ENCODE measurements around the gene KIAA1549. TPM values are rescaled to one million over a fixed set of nuclear protein-coding genes. Genes with fewer than 3 reads are reported as not detected.

The KIAA1549 gene
- total and polyA plus RNA-seq, 4 donors = 0.13 to 0.89 (median 0.42) TPM

- no peak for TF ChIP-seq HNF4G (IDR thresholded peaks at IDR 0.05)
- TF ChIP-seq CTCF (IDR thresholded peaks at IDR 0.05; ENCODE audit: low read depth, low read length, missing input control) = no peak
- no peak for TF ChIP-seq HNF4A (conservative IDR thresholded peaks at IDR 0.05)
- TF ChIP-seq NR2F2 (IDR thresholded peaks at IDR 0.05) = no peak
- no peak for TF ChIP-seq YY1 (IDR thresholded peaks at IDR 0.05)
- TF ChIP-seq ZBTB33 (IDR thresholded peaks at IDR 0.05) = no peak
- no peak for TF ChIP-seq JUND (IDR thresholded peaks at IDR 0.05)
- TF ChIP-seq RXRA (IDR thresholded peaks at IDR 0.05) = no peak
- no peak for TF ChIP-seq SP1 (IDR thresholded peaks at IDR 0.05)
- TF ChIP-seq MAX (IDR thresholded peaks at IDR 0.05) = no peak
- no peak for TF ChIP-seq GABPA (IDR thresholded peaks at IDR 0.05 in 1 of 2, conservative IDR thresholded peaks at IDR 0.05 in 1 of 2)
- no peak for TF ChIP-seq RAD21 (IDR thresholded peaks at IDR 0.05)
- TF ChIP-seq FOXA2 (IDR thresholded peaks at IDR 0.05) = no peak
- H3K9ac ChIP-seq (ENCODE audit: low read depth in 1 of 2, low read length in 2 of 2) = no peak overlapping the region
- H3K4me3 ChIP-seq (ENCODE audit: low read depth in 1 of 3, low read length in 3 of 3) = no peak overlapping the region
- no peaks in the 10 kb centered on the region for H3K27me3 ChIP-seq (ENCODE audit: control insufficient read depth in 4 of 4, insufficient read depth in 4 of 4, low read length in 3 of 4)
- H3K36me3 ChIP-seq (ENCODE audit: control insufficient read depth in 4 of 4, insufficient read depth in 3 of 4, low read depth in 1 of 4, low read length in 3 of 4) = no peaks in the 10 kb centered on the region
- WGBS = 69% methylated on average over 5 of the region's 5 CpGs
- no peaks in the 10 kb centered on the region for H3K9me3 ChIP-seq (ENCODE audit: control insufficient read depth in 4 of 4, low read length in 3 of 4)
- no peak overlapping the region for H3K27ac ChIP-seq (ENCODE audit: low read depth in 1 of 2, low read length in 2 of 2)
- no peak for DNase-seq (ENCODE audit: low spot score)
- peaks cover 0 to 8% (median 2%) of the 10 kb centered on the region in 4 donors for H3K4me1 ChIP-seq (ENCODE audit: control insufficient read depth in 4 of 4, insufficient read depth in 4 of 4, low read length in 3 of 4)
These were observed 5.7 kb downstream of the KIAA1549 start for GRCh38 chr7:138975343-138976104.

- Histone ChIP-seq H3K27ac (ENCODE audit: low read depth in 1 of 2, low read length in 2 of 2) (no peak overlapping the region), H3K4me3 (ENCODE audit: low read depth in 1 of 3, low read length in 3 of 3) (no peak overlapping the region), H3K4me1 (ENCODE audit: control insufficient read depth in 4 of 4, insufficient read depth in 4 of 4, low read length in 3 of 4) (peaks cover 0 to under 1% (median 0%) of the 10 kb centered on the region in 4 donors), H3K27me3 (ENCODE audit: control insufficient read depth in 4 of 4, insufficient read depth in 4 of 4, low read length in 3 of 4) (no peaks in the 10 kb centered on the region), H3K36me3 (ENCODE audit: control insufficient read depth in 4 of 4, insufficient read depth in 3 of 4, low read depth in 1 of 4, low read length in 3 of 4) (no peaks in the 10 kb centered on the region), H3K9ac (ENCODE audit: low read depth in 1 of 2, low read length in 2 of 2) (no peak overlapping the region), H3K9me3 (ENCODE audit: control insufficient read depth in 4 of 4, low read length in 3 of 4) (no peaks in the 10 kb centered on the region)
- WGBS = 85% methylated on average over 5 of the region's 5 CpGs
- DNase-seq (ENCODE audit: low spot score) = no peak
- TF ChIP-seq ZBTB33 (IDR thresholded peaks at IDR 0.05) (no peak), TAF1 (conservative IDR thresholded peaks at IDR 0.05) (no peak), SP1 (IDR thresholded peaks at IDR 0.05) (no peak), HNF4A (conservative IDR thresholded peaks at IDR 0.05) (no peak), RAD21 (IDR thresholded peaks at IDR 0.05) (no peak), JUND (IDR thresholded peaks at IDR 0.05) (no peak), CTCF (IDR thresholded peaks at IDR 0.05; ENCODE audit: low read depth, low read length, missing input control) (no peak), YY1 (IDR thresholded peaks at IDR 0.05) (no peak), NR2F2 (IDR thresholded peaks at IDR 0.05) (no peak)
These were observed 6.4 kb downstream of the KIAA1549 start for GRCh38 chr7:138974675-138975292.
